Measurements from ENCODE around the gene ELP6.

ELP6 gene

GRCh38 chr3:47456984-47457383 is 56.5 kb downstream of the ELP6 start:
- DNase-seq = no peak

- DNase-seq = no peak
Measured at GRCh38 chr3:47455806-47456452, 57.6 kb downstream of the ELP6 start.

GRCh38 chr3:47452453-47453215 is 60.9 kb downstream of the ELP6 start:
- DNase-seq = no peak
